ENCODE measurements around the gene ENTHD1. TPM values are rescaled to one million over a fixed set of nuclear protein-coding genes. Genes with fewer than 3 reads are reported as not detected.

The ENTHD1 gene
- total and polyA plus RNA-seq, 10 of the 15 experiments (the other 5 are each of a cell fraction or from before 2014, with no cell fraction given): 0.09 to 0.52 (median 0.21) TPM; not detected in 1

- CTCF ChIA-PET: interaction anchor here (1.0 to 2.2 kb wide), 2 partner anchors 12 to 36 kb away, joined by 4 to 7 read pairs; no protein-coding TSS in a partner anchor
- TF ChIP-seq NFIC (IDR thresholded peaks at IDR 0.05; ENCODE audit: low read depth, low read length) (peak; percentile 97), NRF1 (conservative IDR thresholded peaks at IDR 0.05; ENCODE audit: low read depth, low read length) (no peak), RCOR1 (conservative IDR thresholded peaks at IDR 0.05; ENCODE audit: low read depth, low read length) (0 out of 2 replicates have a peak, but pooled peaks have one; percentile 54), USF2 (IDR thresholded peaks at IDR 0.05; ENCODE audit: borderline replicate concordance, low read depth, low read length) (no peak), RAD21 (IDR thresholded peaks at IDR 0.05; ENCODE audit: insufficient read depth, low read depth, low read length) (no peak), E2F8 (IDR thresholded peaks at IDR 0.05; ENCODE audit: low read depth, partially characterized antibody) (no peak), NFXL1 (IDR thresholded peaks at IDR 0.05; ENCODE audit: borderline replicate concordance) (no peak), REST (IDR thresholded peaks at IDR 0.05; ENCODE audit: low read depth, low read length) (no peak), BHLHE40 (IDR thresholded peaks at IDR 0.05; ENCODE audit: borderline replicate concordance in 1 of 2, low read depth in 2 of 2, low read length in 1 of 2) (no peak), BACH1 (IDR thresholded peaks at IDR 0.05; ENCODE audit: borderline replicate concordance) (no peak), HDAC6 (IDR thresholded peaks at IDR 0.05; ENCODE audit: unreplicated experiment) (no peak), SMC3 (IDR thresholded peaks at IDR 0.05; ENCODE audit: borderline replicate concordance, low read length) (no peak), BCL11A (IDR thresholded peaks at IDR 0.05; ENCODE audit: low read depth, low read length) (peak; percentile 67), YY1 (IDR thresholded peaks at IDR 0.05; ENCODE audit: low read depth, low read length) (no peak), TBL1XR1 (IDR thresholded peaks at IDR 0.05; ENCODE audit: low read depth, low read length) (0 out of 2 replicates have a peak, but pooled peaks have one; percentile 44), IKZF1 (conservative IDR thresholded peaks at IDR 0.05) (peak; percentile 67)
Measured at GRCh38 chr22:39859903-39860588, 33.5 kb downstream of the ENTHD1 start.

More at GRCh38 chr22:39859903-39860588, 33.5 kb downstream of the ENTHD1 start:
- DNase-seq (ENCODE audit: low read depth, low spot score) (peak; percentile 73), FAIRE-seq (peak; percentile 94), ATAC-seq (peak; percentile 91)
- 19% methylated on average over 7 of the region's 7 CpGs for WGBS (ENCODE audit: insufficient coverage, insufficient replicate concordance, low lambda C conversion rate, missing lambda C conversion rate)
- peak overlapping the region; percentile 66 for H3K4me2 ChIP-seq (ENCODE audit: control insufficient read depth, insufficient read depth)
- peak overlapping the region; percentile 44; the same call in 1 of the 2 replicates for H3K4me3 ChIP-seq
- in situ Hi-C loops (cut with MboI): no loop called here
- H3K9me3 ChIP-seq (replicated peaks; ENCODE audit: control insufficient read depth, insufficient read depth, low read length): no peaks in the 10 kb centered on the region; the same call in 1 of the 3 replicates
- H4K20me1 ChIP-seq (ENCODE audit: control insufficient read depth, insufficient read depth): no peaks in the 10 kb centered on the region
- H3K4me1 ChIP-seq (ENCODE audit: control insufficient read depth, insufficient read depth, low read length): peaks cover 19% of the 10 kb centered on the region
- intact Hi-C loops (cut with micrococcal nuclease; ENCODE audit: unreplicated experiment): loop anchor here (1.0 to 2.0 kb wide), 2 partner anchors 39 to 51 kb away; no protein-coding TSS in a partner anchor
- no peaks in the 10 kb centered on the region for H3K79me2 ChIP-seq (ENCODE audit: control insufficient read depth, insufficient read depth, low read length)
- RAD21 ChIA-PET (ENCODE audit: unreplicated experiment): interaction anchor here (1.1 to 2.2 kb wide), 3 partner anchors 12 to 49 kb away, joined by 3 to 10 read pairs (median 5); no protein-coding TSS in a partner anchor
- H3K27ac ChIP-seq (ENCODE audit: control insufficient read depth, insufficient read depth): peak overlapping the region; percentile 85
- SMC1A ChIA-PET (ENCODE audit: uncharacterized antibody, unreplicated experiment): interaction anchor here (0.6 to 1.8 kb wide), 10 partner anchors 12 to 102 kb away, joined by 3 to 14 read pairs (median 3); no protein-coding TSS in a partner anchor
- no TSS peak for BruUV-seq (replicated peaks)
- H3K9ac ChIP-seq (ENCODE audit: control insufficient read depth, insufficient read depth, low read length): peak overlapping the region; percentile 35; the same call in 1 of the 2 replicates
- H3K36me3 ChIP-seq (ENCODE audit: control insufficient read depth in 2 of 2, insufficient read depth in 2 of 2, low read length in 1 of 2): no peaks in the 10 kb centered on the region
- H3K27me3 ChIP-seq (replicated peaks in 1 of 2; ENCODE audit: control insufficient read depth in 2 of 2, insufficient read depth in 2 of 2, low read length in 1 of 2): no peaks in the 10 kb centered on the region
- H2AFZ ChIP-seq (ENCODE audit: control insufficient read depth, low read depth, low read length): peak overlapping the region; percentile 67
- POLR2A ChIA-PET: interaction anchor here (1.3 to 1.6 kb wide), 2 partner anchors 11 to 49 kb away, joined by 3 to 4 read pairs; no protein-coding TSS in a partner anchor

Measured in GM12878 (cell line).